GM19328 (cell line): Measurements from ENCODE around the gene CA6.
"Not testable (repeated sequence)": the region's sequence is repeated elsewhere in the genome, so short reads cannot be mapped to it uniquely, and the experiment has no call there.

Experiments used
- ATAC-seq: cut with Tn5 transposase; IDR thresholded peaks from one replicate; pipeline ENCODE4 v1.9.1; 2021; ENCODE audit warnings: mild to moderate bottlenecking, moderate library complexity; ENCODE audit not compliant: unreplicated experiment

CA6 gene

DNA sequence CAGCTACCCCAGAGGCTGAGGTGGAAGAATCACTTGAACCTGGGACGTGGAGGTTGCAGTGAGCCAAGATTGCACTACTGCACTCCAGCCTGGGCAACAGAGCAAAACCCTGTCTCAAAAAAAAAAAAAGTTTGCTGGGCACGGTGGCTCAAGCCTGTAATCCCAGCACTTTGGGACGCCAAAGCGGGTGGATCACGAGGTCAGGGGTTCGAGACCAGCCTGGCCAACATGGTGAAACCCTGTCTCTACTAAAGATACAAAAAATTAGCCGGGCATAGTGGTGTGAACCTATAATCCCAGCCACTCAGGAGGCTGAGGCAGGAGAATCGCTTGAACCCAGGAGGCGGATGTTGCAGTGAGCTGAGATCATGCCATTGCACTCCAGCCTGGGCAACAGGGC is 23.2 kb downstream of the CA6 start:
- not testable (repeated sequence) for ATAC-seq

DNA sequence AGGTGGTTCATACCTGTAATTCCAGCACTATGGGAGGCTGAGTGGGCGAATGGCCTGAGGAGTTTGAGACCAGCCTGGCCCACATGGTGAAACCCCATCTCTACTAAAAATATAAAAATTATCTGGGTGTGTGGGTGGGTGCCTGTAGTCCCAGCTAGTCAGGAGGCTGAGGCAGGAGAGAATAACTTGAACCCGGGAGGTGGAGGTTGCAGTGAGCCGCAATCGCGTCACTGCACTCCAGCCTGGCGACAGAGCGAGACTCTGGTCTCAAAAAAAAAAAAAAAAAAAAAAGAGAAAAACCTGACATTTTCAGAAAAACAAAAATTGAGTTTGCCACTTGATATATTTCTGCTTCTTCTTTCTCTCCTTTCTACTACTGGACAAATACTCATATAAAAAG is 24.3 kb downstream of the CA6 start:
- ATAC-seq = no peak

DNA sequence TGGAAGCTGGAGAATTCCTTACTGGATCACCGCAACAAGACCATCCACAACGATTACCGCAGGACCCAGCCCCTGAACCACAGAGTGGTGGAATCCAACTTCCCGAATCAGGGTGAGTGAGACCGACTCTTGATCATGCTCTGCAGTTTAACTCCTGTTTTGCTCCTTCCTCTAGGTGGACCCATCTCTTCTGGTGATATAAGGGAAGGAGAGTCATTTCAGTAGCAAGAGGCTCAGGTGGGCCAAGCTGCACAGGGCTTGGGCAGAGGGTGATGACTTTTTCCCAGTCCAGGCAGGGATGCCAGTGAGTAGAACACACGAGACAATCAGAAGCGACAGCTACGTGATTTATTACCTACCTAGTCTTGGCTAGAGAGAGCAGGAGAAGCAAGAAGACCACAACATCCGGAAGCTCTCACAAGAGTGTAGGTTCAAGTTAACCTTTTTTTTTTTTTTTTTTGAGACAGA is 25.2 kb downstream of the CA6 start:
- ATAC-seq = no peak

GRCh38 chr1:8974551-8974950 is 28.9 kb downstream of the CA6 start:
- no peak for ATAC-seq

DNA sequence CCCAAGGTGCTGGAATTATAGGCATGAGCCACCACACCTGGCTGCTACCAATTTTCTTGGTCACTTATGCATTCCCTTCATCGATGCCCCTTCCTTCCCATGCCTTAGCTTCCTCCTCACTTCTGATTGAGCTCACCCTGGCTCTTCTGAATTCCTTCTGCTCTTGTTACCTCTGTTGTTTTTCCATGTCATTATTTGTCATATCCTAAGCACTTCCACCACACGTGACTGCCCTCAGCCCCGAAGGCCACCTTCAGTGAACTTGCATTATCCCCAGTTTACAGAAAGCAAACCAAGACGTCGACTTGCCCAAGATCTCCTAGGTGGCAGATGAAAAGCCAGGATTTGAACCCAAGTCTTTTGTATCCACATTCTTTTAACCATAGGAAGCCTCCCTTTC is 30.7 kb downstream of the CA6 start:
- no peak for ATAC-seq

DNA sequence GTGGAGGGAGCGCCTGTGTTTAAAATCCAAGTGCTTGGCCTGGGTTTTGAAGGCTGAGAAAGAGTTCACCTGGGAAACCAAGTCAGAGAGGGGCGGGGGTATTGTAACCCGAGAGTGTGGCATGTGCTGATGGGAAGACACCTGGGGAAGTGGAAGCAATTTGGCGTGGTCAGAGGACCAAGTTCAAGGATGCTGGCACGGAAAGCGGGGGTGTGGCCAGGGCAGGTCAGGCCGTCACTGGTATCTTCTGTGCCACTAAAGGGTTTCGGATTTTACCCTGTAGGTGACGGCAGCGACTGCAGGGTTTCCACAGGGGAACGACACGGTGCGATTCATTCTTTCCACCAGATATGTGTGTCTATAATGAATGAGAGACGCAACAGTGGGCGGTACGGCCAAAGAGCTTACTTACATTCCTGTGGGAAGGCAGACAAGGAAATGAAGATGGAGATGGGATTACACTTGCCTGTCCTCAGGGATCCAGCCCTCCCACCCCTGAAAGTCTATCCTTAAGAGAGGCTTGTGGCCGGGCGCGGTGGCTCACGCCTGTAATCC is 31.3 kb downstream of the CA6 start:
- ATAC-seq = no peak

DNA sequence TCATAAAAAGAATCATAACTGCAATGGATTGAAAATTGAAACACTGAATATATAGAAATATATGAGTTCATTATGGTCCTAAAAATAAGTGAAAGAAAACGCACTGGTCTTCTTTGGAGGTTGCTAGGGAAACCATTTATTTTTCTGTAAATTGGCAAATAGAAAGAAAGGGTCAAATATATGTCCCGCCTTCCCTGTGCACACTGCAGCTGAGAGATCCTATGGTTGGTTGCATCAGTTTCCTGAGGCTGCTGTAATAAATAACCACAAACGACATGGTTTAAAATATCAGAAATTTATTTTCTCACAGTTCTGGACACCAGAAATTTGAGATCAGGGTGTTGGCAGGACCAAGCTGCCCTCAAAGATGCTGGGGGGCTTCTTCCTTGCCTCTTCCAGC is 35.0 kb downstream of the CA6 start:
- ATAC-seq = no peak

GRCh38 chr1:8981169-8981568 is 35.5 kb downstream of the CA6 start:
- no peak for ATAC-seq

DNA sequence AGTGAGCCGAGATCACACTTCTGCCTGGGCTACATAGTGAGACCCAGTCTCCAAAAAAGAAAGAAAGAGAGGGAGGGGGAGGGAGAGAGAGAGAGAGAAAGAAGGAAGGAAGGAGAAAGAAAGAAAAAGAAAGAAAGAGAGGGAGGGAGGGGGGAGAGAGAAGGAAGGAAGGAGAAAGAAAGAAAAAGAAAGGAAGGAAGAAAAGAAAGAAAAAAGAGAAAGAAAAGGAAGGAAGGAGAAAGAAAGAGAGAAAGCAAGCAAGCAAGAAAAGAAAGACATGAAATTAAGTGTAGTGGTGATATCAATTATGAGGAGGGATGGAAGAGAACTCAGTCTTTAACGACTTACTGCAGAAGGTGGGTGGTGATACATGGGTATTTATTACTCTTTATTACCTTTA is 38.5 kb downstream of the CA6 start:
- no peak for ATAC-seq

DNA sequence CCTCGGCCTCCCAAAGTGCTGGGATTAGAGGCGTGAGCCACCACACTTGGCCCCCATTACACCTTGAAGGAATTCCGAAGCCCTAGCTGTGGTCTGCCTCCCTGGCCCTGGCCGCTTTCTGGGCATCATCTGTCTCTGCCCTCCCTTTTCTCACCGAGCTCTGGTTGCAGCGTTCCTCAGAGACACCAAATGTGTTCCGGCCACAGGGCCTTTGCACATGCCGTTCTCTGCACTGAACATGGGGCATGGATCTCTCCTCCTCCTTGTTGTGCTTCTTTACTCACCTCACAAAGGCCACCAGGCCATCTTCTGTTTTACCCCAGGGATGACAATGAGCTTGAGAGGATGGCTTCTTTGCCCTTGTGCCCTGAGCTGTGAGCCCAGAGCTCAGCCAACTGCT is 39.3 kb downstream of the CA6 start:
- no peak for ATAC-seq

DNA sequence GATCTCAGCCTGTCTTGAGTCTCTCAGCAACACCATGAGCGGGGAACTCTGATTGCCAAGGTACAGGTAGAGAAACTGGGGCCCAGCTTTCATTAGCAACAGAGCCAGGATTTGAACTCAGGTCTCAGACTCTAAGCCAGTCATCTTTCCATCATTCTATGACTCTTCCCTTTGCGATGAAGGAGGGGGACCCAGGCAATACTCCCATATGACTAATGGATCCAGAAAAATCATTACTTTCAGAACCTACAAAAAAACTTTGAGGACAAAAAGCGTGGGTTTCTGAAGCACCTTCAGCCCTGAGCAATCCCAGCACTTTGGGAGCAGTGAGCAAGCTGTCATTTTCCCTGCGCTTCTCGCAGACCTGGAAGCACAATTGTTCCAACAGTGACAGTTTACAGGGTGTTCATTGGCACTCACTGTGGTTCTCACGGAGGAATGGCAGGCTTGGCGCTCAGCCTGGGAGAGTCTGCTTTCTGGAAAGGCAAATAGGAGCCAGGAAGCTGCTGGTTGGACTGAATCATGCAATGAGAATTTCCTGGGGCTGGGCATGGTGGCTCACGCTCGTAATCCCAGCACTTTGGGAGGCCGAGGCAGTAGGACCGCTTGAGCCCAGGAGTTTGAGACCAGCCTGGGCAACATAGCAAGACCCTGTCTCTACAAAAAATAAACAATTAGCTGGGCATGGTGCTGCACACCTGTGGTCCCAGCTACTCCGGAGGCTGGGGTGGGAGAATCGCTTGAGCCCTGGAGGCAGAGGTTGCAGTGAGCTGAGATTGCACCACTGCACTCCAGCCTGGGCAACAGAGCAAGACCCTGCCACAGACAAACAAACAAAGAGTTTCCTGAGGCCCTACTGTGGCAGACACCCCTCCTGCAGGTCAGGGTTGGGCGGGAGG is 40.5 kb downstream of the CA6 start:
- no peak for ATAC-seq

DNA sequence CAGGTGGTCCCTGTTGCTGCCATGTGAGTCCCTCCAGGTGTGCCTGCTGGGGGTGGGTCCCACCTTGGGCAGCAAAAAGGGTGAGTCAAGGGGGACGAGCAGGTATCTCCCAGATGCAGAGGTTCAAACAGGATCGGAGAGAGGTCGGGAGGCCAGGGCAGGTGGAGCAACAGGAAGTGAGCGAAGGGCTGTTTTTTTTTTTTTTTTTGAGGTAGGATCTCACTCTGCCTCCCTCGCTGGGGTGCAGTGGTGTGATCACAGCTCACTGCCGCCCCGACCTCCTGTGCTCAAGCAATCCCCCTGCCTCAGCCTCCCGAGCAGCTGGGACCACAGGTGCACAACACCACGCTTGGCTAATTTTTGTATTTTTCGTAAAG is 41.1 kb downstream of the CA6 start:
- ATAC-seq = no peak

DNA sequence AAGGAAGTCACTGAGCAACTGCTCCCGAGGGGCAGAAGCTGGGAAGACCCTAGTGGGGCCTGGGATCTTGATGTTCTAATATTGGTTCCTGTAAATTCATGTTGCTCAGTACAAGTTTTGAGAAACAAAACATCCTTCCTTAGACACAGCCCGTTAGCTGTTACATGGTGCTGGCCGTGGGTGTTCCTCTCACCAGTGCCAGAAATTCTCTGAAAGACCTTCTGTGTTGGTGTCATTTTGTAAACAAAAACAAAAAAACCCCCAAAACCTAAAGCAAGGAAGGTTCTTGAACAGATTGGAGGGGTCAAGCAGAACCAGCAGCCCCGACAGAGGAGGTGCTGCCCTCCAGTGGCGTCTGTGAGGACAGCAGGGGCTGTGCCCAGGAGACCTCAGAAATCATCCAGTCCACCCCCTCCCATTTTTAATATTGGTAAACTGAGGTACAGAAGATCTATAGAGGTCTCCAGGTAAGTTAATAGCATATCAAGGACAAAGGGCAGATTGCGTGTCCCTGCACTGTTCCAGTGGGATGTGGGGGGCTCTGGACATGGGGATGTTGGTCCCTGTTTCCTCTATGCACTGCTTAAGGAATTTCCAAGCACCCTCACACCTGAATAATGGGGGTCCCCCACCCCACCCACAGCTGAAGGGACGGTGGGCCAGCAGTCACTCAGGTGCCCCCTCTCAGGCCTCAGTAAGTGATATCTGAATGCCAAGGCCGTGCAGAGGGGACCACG is 42.4 kb downstream of the CA6 start:
- no peak for ATAC-seq

- ATAC-seq = no peak
Observed at GRCh38 chr1:8988618-8988967, 42.9 kb downstream of the CA6 start.

- ATAC-seq = no peak
Observed at GRCh38 chr1:8989061-8989460, 43.4 kb downstream of the CA6 start.

- ATAC-seq = no peak
Observed at GRCh38 chr1:8989821-8990220, 44.2 kb downstream of the CA6 start.

GRCh38 chr1:8992936-8993687 is 47.4 kb downstream of the CA6 start:
- no peak for ATAC-seq

GRCh38 chr1:8993962-8994675 is 48.5 kb downstream of the CA6 start:
- not testable (repeated sequence) for ATAC-seq

DNA sequence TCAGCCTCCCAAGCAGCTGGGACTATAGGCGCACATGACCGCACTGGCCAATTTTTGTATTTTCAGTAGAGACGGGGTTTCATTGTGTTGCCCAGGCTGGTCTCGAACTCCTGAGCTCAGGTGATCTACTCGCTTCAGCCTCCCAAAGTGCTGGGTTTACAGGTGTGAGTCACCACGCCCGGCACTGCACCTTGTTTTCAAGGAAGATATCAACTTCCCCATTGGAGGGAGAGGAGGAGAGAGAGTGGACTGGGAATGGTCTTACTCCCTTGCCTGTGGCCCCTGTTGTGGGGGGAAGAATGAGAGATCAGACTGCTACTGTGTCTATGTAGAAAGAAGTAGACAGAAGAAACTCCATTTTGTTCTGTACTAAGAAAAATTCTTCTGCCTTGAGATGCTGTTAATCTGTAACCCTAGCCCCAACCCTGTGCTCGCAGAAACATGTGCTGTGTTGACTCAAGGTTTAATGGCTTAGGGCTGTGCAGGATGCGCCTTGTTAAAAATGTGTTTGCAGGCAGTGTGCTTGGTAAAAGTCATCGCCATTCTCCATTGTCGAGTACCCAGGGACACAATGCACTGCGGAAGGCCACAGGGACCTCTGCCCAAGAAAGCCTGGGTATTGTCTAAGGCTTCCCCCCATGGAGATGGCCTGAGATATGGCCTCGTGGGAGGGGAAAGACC is 56.0 kb downstream of the CA6 start:
- not testable (repeated sequence) for ATAC-seq

DNA sequence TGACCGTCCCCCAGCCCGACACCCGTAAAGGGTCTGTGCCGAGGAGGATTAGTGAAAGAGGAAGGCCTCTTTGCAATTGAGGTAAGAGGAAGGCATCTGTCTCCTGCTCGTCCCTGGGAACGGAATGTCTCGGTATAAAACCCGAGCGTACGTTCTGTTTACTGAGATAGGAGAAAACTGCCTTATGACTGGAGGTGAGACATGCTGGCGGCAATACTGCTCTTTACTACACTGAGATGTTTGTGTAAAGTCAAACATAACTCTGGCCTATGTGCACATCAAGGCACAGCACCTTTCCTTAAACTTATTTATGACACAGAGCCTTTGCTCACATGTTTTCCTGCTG is 56.5 kb downstream of the CA6 start:
- ATAC-seq = not testable (repeated sequence)
